Fibroblast of gingiva (primary cell): Measurements from ENCODE around the gene SMIM35.
"Not testable (repeated sequence)": the region's sequence is repeated elsewhere in the genome, so short reads cannot be mapped to it uniquely, and the experiment has no call there.

Experiments used
- DNase-seq: peaks from one replicate; pipeline ENCODE4 v3.0.0-alpha.2; 2011; ENCODE audit warnings: low read depth

Gene SMIM35

GRCh38 chr11:117983163-117983475, 103.6 kb downstream of the SMIM35 start:
- DNase-seq = no peak

GRCh38 chr11:117980720-117981119, 106.0 kb downstream of the SMIM35 start:
- DNase-seq = no peak

- no peak for DNase-seq
These were observed 106.5 kb downstream of the SMIM35 start for GRCh38 chr11:117980280-117980679.

- DNase-seq = no peak
These were observed 107.1 kb downstream of the SMIM35 start for GRCh38 chr11:117979481-117980211.

GRCh38 chr11:117978991-117979390, 107.8 kb downstream of the SMIM35 start:
- DNase-seq = no peak

GRCh38 chr11:117978291-117978910, 108.4 kb downstream of the SMIM35 start:
- not testable (repeated sequence) for DNase-seq

GRCh38 chr11:117977612-117978264, 109.0 kb downstream of the SMIM35 start:
- DNase-seq = not testable (repeated sequence)

GRCh38 chr11:117977029-117977428, 109.7 kb downstream of the SMIM35 start:
- no peak for DNase-seq

GRCh38 chr11:117976445-117976844, 110.3 kb downstream of the SMIM35 start:
- no peak for DNase-seq

GRCh38 chr11:117973503-117973860, 113.3 kb downstream of the SMIM35 start:
- DNase-seq = no peak

GRCh38 chr11:117972629-117973502, 113.9 kb downstream of the SMIM35 start:
- no peak for DNase-seq

GRCh38 chr11:117972044-117972443, 114.7 kb downstream of the SMIM35 start:
- no peak for DNase-seq

- DNase-seq = no peak
These were observed 116.3 kb downstream of the SMIM35 start for GRCh38 chr11:117970400-117971024.

GRCh38 chr11:117969160-117969991, 117.4 kb downstream of the SMIM35 start:
- DNase-seq = no peak

GRCh38 chr11:117966908-117967307, 119.9 kb downstream of the SMIM35 start:
- no peak for DNase-seq

GRCh38 chr11:117962826-117963225, 123.9 kb downstream of the SMIM35 start:
- no peak for DNase-seq

GRCh38 chr11:117961896-117962295, 124.9 kb downstream of the SMIM35 start:
- no peak for DNase-seq

- DNase-seq = no peak
These were observed 126.4 kb downstream of the SMIM35 start for GRCh38 chr11:117960406-117960805.

GRCh38 chr11:117959438-117960149, 127.2 kb downstream of the SMIM35 start:
- DNase-seq = no peak

- DNase-seq = no peak
These were observed 127.8 kb downstream of the SMIM35 start for GRCh38 chr11:117958949-117959348.
